Measurements from ENCODE around the gene TXNRD2. TPM values are rescaled to one million over a fixed set of nuclear protein-coding genes. Genes with fewer than 3 reads are reported as not detected.

TXNRD2 gene
- total RNA-seq, 4 donors from 2014 or later, result 8.0 to 11.3 (median 10.4) TPM

- intact Hi-C loops (cut with DNase I), result no loop called here
- H3K36me3 ChIP-seq, result peaks cover 25 to 75% (median 32%) of the 10 kb centered on the region in 3 donors
- WGBS, 2 donors, result 91 to 100% methylated on average over 2 to 6 of the region's 12 CpGs
- DNase-seq, result no peak
- no peaks in the 10 kb centered on the region for H3K9me3 ChIP-seq
- H3K4me3 ChIP-seq, result no peak overlapping the region
- no peak overlapping the region for H3K27ac ChIP-seq
- TF ChIP-seq POLR2A (IDR thresholded peaks at IDR 0.05) (no peak), CTCF (IDR thresholded peaks at IDR 0.05) (no peak)
- peaks cover 0 to under 1% (median 0%) of the 10 kb centered on the region in 3 donors for H3K4me1 ChIP-seq
- H3K27me3 ChIP-seq, result no peaks in the 10 kb centered on the region
Observed at GRCh38 chr22:19917389-19918138, 24.1 kb downstream of the TXNRD2 start.

- Histone ChIP-seq H3K9me3 (no peaks in the 10 kb centered on the region), H3K27ac (no peak overlapping the region), H3K27me3 (no peaks in the 10 kb centered on the region), H3K4me3 (no peak overlapping the region), H3K36me3 (peaks cover 25 to 78% (median 32%) of the 10 kb centered on the region in 3 donors), H3K4me1 (peaks cover 0 to 7% (median 0%) of the 10 kb centered on the region in 3 donors)
- TF ChIP-seq CTCF (IDR thresholded peaks at IDR 0.05) (no peak), POLR2A (IDR thresholded peaks at IDR 0.05) (no peak)
- no CpG with 5 or more reads among the region's 7 CpGs for WGBS, 2 donors
- DNase-seq, result no peak
- intact Hi-C loops (cut with DNase I), result no loop called here
Observed at GRCh38 chr22:19916941-19917340, 24.7 kb downstream of the TXNRD2 start.

- no peaks in the 10 kb centered on the region for H3K9me3 ChIP-seq
- 66 to 76% methylated on average over 8 to 9 of the region's 9 CpGs for WGBS, 2 donors
- DNase-seq, result no peak
- TF ChIP-seq CTCF (IDR thresholded peaks at IDR 0.05) (no peak), POLR2A (IDR thresholded peaks at IDR 0.05) (no peak)
- peaks cover 0 to 9% (median 0%) of the 10 kb centered on the region in 3 donors for H3K4me1 ChIP-seq
- H3K27me3 ChIP-seq, result no peaks in the 10 kb centered on the region
- H3K27ac ChIP-seq, result no peak overlapping the region
- intact Hi-C loops (cut with DNase I), result no loop called here
- no peak overlapping the region for H3K4me3 ChIP-seq
- peaks cover 25 to 88% (median 32%) of the 10 kb centered on the region in 3 donors for H3K36me3 ChIP-seq
Observed at GRCh38 chr22:19916006-19916405, 25.6 kb downstream of the TXNRD2 start.

GRCh38 chr22:19915287-19915954, 26.2 kb downstream of the TXNRD2 start:
- Histone ChIP-seq H3K27ac (no peak overlapping the region), H3K27me3 (no peaks in the 10 kb centered on the region), H3K9me3 (no peaks in the 10 kb centered on the region), H3K4me1 (peaks cover 0 to 9% (median 0%) of the 10 kb centered on the region in 3 donors), H3K36me3 (peaks cover 25 to 94% (median 32%) of the 10 kb centered on the region in 3 donors), H3K4me3 (no peak overlapping the region)
- no peak for DNase-seq
- WGBS, 2 donors, result 82 to 93% methylated on average over 4 to 10 of the region's 13 CpGs
- intact Hi-C loops (cut with DNase I), result no loop called here
- TF ChIP-seq POLR2A (IDR thresholded peaks at IDR 0.05) (no peak), CTCF (IDR thresholded peaks at IDR 0.05) (no peak)
